Muscle layer of duodenum (tissue), 2 donors: ENCODE results near the gene ZBED1.
A peak's percentile ranks its signal among the peaks of the same experiment; 100 is the strongest.

Source experiments
- H3K27ac ChIP-seq: one replicate; pipeline ENCODE4 v1.7.0; 2013; ENCODE audit warnings: mild to moderate bottlenecking, low read length
- H3K27me3 ChIP-seq: one replicate; pipeline ENCODE4 v1.7.0; 2013; ENCODE audit warnings: low read depth, mild to moderate bottlenecking, control low read depth, low read length
- H3K36me3 ChIP-seq, 2 donors: one replicate each; pipeline ENCODE4 v1.7.0; 2013; ENCODE audit warnings: low read length in 2 of 2, control low read depth in 1 of 2, mild to moderate bottlenecking in 1 of 2; ENCODE audit not compliant: insufficient read depth in 2 of 2, control insufficient read depth in 1 of 2
- H3K4me1 ChIP-seq, 2 donors: one replicate each; pipeline ENCODE4 v1.7.0; 2013; ENCODE audit warnings: low read length in 2 of 2, mild to moderate bottlenecking in 2 of 2, control low read depth in 1 of 2, moderate library complexity in 1 of 2; ENCODE audit not compliant: insufficient read depth in 2 of 2, control insufficient read depth in 1 of 2
- H3K4me3 ChIP-seq, 2 donors: one replicate each; pipeline ENCODE4 v1.7.0; 2013; ENCODE audit warnings: low read length in 2 of 2, low read depth in 1 of 2, mild to moderate bottlenecking in 1 of 2
- H3K9me3 ChIP-seq, 2 donors: one replicate each; pipeline ENCODE4 v1.7.0; 2013; ENCODE audit warnings: low read length in 2 of 2, control low read depth in 1 of 2, mild to moderate bottlenecking in 1 of 2; ENCODE audit not compliant: control insufficient read depth in 1 of 2
- donor health status: healthy.

The ZBED1 gene

GRCh38 chrX:2492531-2493218 lies 8.1 kb downstream of the ZBED1 start:
- H3K36me3 ChIP-seq: peaks cover 24 to 37% of the 10 kb centered on the region in 2 donors

GRCh38 chrX:2490634-2491033 lies 10.1 kb downstream of the ZBED1 start:
- peaks cover 0 to 5% of the 10 kb centered on the region in 2 donors for H3K4me1 ChIP-seq
- H3K4me3 ChIP-seq: no peak overlapping the region
- H3K27me3 ChIP-seq: no peaks in the 10 kb centered on the region
- H3K27ac ChIP-seq: no peak overlapping the region
- H3K36me3 ChIP-seq: peaks cover 21 to 42% of the 10 kb centered on the region in 2 donors
- H3K9me3 ChIP-seq: no peaks in the 10 kb centered on the region

More at GRCh38 chrX:2492531-2493218, 8.1 kb downstream of the ZBED1 start:
- Histone ChIP-seq H3K27ac (no peak overlapping the region), H3K4me3 (no peak overlapping the region), H3K9me3 (no peaks in the 10 kb centered on the region), H3K27me3 (no peaks in the 10 kb centered on the region), H3K4me1 (peaks cover 5 to 9% of the 10 kb centered on the region in 2 donors)

- H3K36me3 ChIP-seq: peaks cover 17 to 38% of the 10 kb centered on the region in 2 donors
- H3K4me1 ChIP-seq: peaks cover 0 to 10% of the 10 kb centered on the region in 2 donors
- no peaks in the 10 kb centered on the region for H3K9me3 ChIP-seq
- no peak overlapping the region for H3K4me3 ChIP-seq
- H3K27me3 ChIP-seq: no peaks in the 10 kb centered on the region
- no peak overlapping the region for H3K27ac ChIP-seq
Measured at GRCh38 chrX:2489446-2490445, 11.0 kb downstream of the ZBED1 start.

- Histone ChIP-seq H3K36me3 (peaks cover 17 to 38% of the 10 kb centered on the region in 2 donors), H3K27me3 (no peaks in the 10 kb centered on the region), H3K27ac (no peak overlapping the region), H3K9me3 (no peaks in the 10 kb centered on the region), H3K4me1 (peaks cover 0 to 10% of the 10 kb centered on the region in 2 donors), H3K4me3 (no peak overlapping the region)
Measured at GRCh38 chrX:2488621-2489285, 12.0 kb downstream of the ZBED1 start.

- Histone ChIP-seq H3K27ac (no peak overlapping the region), H3K4me1 (peaks cover 0 to 10% of the 10 kb centered on the region in 2 donors), H3K27me3 (no peaks in the 10 kb centered on the region), H3K9me3 (no peaks in the 10 kb centered on the region), H3K36me3 (peaks cover 17 to 38% of the 10 kb centered on the region in 2 donors), H3K4me3 (no peak overlapping the region)
Measured at GRCh38 chrX:2487366-2487765, 13.4 kb downstream of the ZBED1 start.

GRCh38 chrX:2486476-2487133 lies 14.2 kb downstream of the ZBED1 start:
- Histone ChIP-seq H3K36me3 (peaks cover 13 to 38% of the 10 kb centered on the region in 2 donors), H3K27ac (no peak overlapping the region), H3K27me3 (no peaks in the 10 kb centered on the region), H3K4me3 (no peak overlapping the region), H3K4me1 (peaks cover 0 to 10% of the 10 kb centered on the region in 2 donors), H3K9me3 (no peaks in the 10 kb centered on the region)

- no peak overlapping the region for H3K4me3 ChIP-seq
- H3K4me1 ChIP-seq: peaks cover 0 to 10% of the 10 kb centered on the region in 2 donors
- H3K36me3 ChIP-seq: peaks cover 13 to 38% of the 10 kb centered on the region in 2 donors
- H3K9me3 ChIP-seq: no peaks in the 10 kb centered on the region
- no peaks in the 10 kb centered on the region for H3K27me3 ChIP-seq
- no peak overlapping the region for H3K27ac ChIP-seq
Measured at GRCh38 chrX:2485789-2486345, 14.9 kb downstream of the ZBED1 start.

GRCh38 chrX:2484721-2485648 lies 15.8 kb downstream of the ZBED1 start:
- Histone ChIP-seq H3K27ac (peak overlapping the region; percentile 65), H3K4me1 (peaks cover 0 to 10% of the 10 kb centered on the region in 2 donors)

GRCh38 chrX:2484256-2484655 lies 16.5 kb downstream of the ZBED1 start:
- Histone ChIP-seq H3K4me3 (peak overlapping the region; percentile 9 to 32), H3K27me3 (no peaks in the 10 kb centered on the region), H3K27ac (peak overlapping the region; percentile 65), H3K4me1 (peaks cover 0 to 10% of the 10 kb centered on the region in 2 donors), H3K9me3 (no peaks in the 10 kb centered on the region), H3K36me3 (peaks cover 8 to 28% of the 10 kb centered on the region in 2 donors)

More at GRCh38 chrX:2484721-2485648, 15.8 kb downstream of the ZBED1 start:
- peak overlapping the region; percentile 32 to 37 for H3K4me3 ChIP-seq
- H3K9me3 ChIP-seq: no peaks in the 10 kb centered on the region
- no peaks in the 10 kb centered on the region for H3K27me3 ChIP-seq
- H3K36me3 ChIP-seq: peaks cover 13 to 30% of the 10 kb centered on the region in 2 donors
